Liver (tissue), 9 donors: ENCODE results near the gene SLC25A6. TPM values are rescaled to one million over a fixed set of nuclear protein-coding genes. Genes with fewer than 3 reads are reported as not detected.

Experiments
- DNase-seq: peaks from one replicate; pipeline ENCODE4 v3.0.0-alpha.2; 2017; ENCODE audit warnings: low spot score
- H3K27ac ChIP-seq, 2 donors: one replicate each; pipeline ENCODE4 v1.7.0; 2013; ENCODE audit warnings: inconsistent platforms in 2 of 2, low read length in 2 of 2, control low read depth in 1 of 2, low read depth in 1 of 2, mild to moderate bottlenecking in 1 of 2
- H3K27me3 ChIP-seq, 4 donors: one replicate each; pipeline versions ENCODE4 v1.6.1 to v1.7.0; 2013; ENCODE audit warnings: low read length in 3 of 4, inconsistent platforms in 1 of 4, mild to moderate bottlenecking in 1 of 4, moderate library complexity in 1 of 4; ENCODE audit not compliant: control insufficient read depth in 4 of 4, insufficient read depth in 4 of 4
- H3K36me3 ChIP-seq, 4 donors: one replicate each; pipeline versions ENCODE4 v1.6.1 to v1.7.0; 2013; ENCODE audit warnings: low read length in 3 of 4, mild to moderate bottlenecking in 3 of 4, low read depth in 1 of 4, moderate library complexity in 1 of 4; ENCODE audit not compliant: control insufficient read depth in 4 of 4, insufficient read depth in 3 of 4
- H3K4me1 ChIP-seq, 4 donors: one replicate each; pipeline versions ENCODE4 v1.6.1 to v1.7.0; 2013; ENCODE audit warnings: low read length in 3 of 4, mild to moderate bottlenecking in 3 of 4, moderate library complexity in 1 of 4; ENCODE audit not compliant: control insufficient read depth in 4 of 4, insufficient read depth in 4 of 4
- H3K4me3 ChIP-seq, 3 donors: one replicate each; pipeline versions ENCODE4 v1.6.1 to v1.7.0; 2013; ENCODE audit warnings: low read length in 3 of 3, control low read depth in 1 of 3, low read depth in 1 of 3, mild to moderate bottlenecking in 1 of 3
- H3K9ac ChIP-seq, 2 donors: one replicate each; pipeline ENCODE4 v1.7.0; 2013; ENCODE audit warnings: low read length in 2 of 2, mild to moderate bottlenecking in 2 of 2, moderate library complexity in 2 of 2, control low read depth in 1 of 2, low read depth in 1 of 2
- H3K9me3 ChIP-seq, 4 donors: one replicate each; pipeline versions ENCODE4 v1.6.1 to v1.7.0; 2013; ENCODE audit warnings: low read length in 3 of 4; ENCODE audit not compliant: control insufficient read depth in 4 of 4
- EGR1 ChIP-seq, 2 donors: IDR thresholded peaks; 2 replicates each; pipeline ENCODE4 v1.6.1; 2016 to 2018; ENCODE audit warnings: antibody characterized with exemption in 2 of 2, low read depth in 2 of 2
- FOXA1 ChIP-seq: IDR thresholded peaks from 2 replicates; pipeline ENCODE4 v1.6.1; 2016; ENCODE audit warnings: antibody characterized with exemption
- FOXA2 ChIP-seq: IDR thresholded peaks from 2 replicates; pipeline ENCODE4 v1.6.1; 2016; ENCODE audit warnings: antibody characterized with exemption
- GABPA ChIP-seq, 2 donors: IDR thresholded peaks in 1 of 2; conservative IDR thresholded peaks in 1 of 2; 2 replicates each; pipeline ENCODE4 v1.6.1; 2016; ENCODE audit warnings: antibody characterized with exemption in 2 of 2, mild to moderate bottlenecking in 1 of 2, moderate library complexity in 1 of 2
- NR2F2 ChIP-seq: IDR thresholded peaks from 2 replicates; pipeline ENCODE4 v1.6.1; 2016; ENCODE audit warnings: antibody characterized with exemption
- RAD21 ChIP-seq, 2 donors: IDR thresholded peaks; 2 replicates each; pipeline ENCODE4 v1.6.1; 2016; ENCODE audit warnings: antibody characterized with exemption in 2 of 2, mild to moderate bottlenecking in 2 of 2
- RXRA ChIP-seq, 2 donors: IDR thresholded peaks; 2 replicates each; pipeline ENCODE4 v1.6.1; 2017 to 2018; ENCODE audit warnings: antibody characterized with exemption in 2 of 2, mild to moderate bottlenecking in 1 of 2
- SP1 ChIP-seq: IDR thresholded peaks from 2 replicates; pipeline ENCODE4 v1.6.1; 2018; ENCODE audit warnings: antibody characterized with exemption, mild to moderate bottlenecking
- YY1 ChIP-seq: IDR thresholded peaks from 2 replicates; pipeline ENCODE4 v1.6.1; 2016; ENCODE audit warnings: antibody characterized with exemption, mild to moderate bottlenecking
- WGBS: extraction: QIAGEN DNeasy Blood & Tissue Kit; methylation state at CpG from one replicate; pipeline ENCODE4 v1.1.7; 2013; 5-methylcytosine and 5-hydroxymethylcytosine counted together
- polyA plus RNA-seq, 2 donors: library from polyadenylated mRNA; stranded (reverse) in 1 of 2; unstranded in 1 of 2; fragments of 200-250 nt in 1 of 2; fragments of >200 nt in 1 of 2; fragmentation: Nextera tagmentation in 1 of 2; extraction: Ambion mirVana in 1 of 2; gene quantifications; one replicate each; pipeline versions ENCODE4 v1.2.1 to v1.2.3, GENCODE V29; 2013 to 2015
- total RNA-seq, 2 donors: library from RNA; depleted of rRNA; stranded (reverse); fragments of >200 nt; gene quantifications; one replicate each; pipeline ENCODE4 v1.2.3, GENCODE V29; 2014
- TF ChIP-seq, protein P1 (sequence below): IDR thresholded peaks from 2 replicates; pipeline ENCODE4 v1.6.1; 2016; ENCODE audit warnings: antibody characterized with exemption
- TF ChIP-seq, protein P2 (sequence below): IDR thresholded peaks from 2 replicates; pipeline ENCODE4 v1.6.1; 2016; ENCODE audit warnings: antibody characterized with exemption
- TF ChIP-seq, protein P3 (sequence below): fragments of 150-350 bp; IDR thresholded peaks from 2 replicates; pipeline ENCODE4 v1.5.1; 2017; ENCODE audit warnings: improper control_type of control experiment, low read depth, low read length; ENCODE audit not compliant: missing input control
- TF ChIP-seq, protein P4 (sequence below): IDR thresholded peaks from 2 replicates; pipeline ENCODE4 v1.6.1; 2016; ENCODE audit warnings: antibody characterized with exemption
- TF ChIP-seq, protein P5 (sequence below): IDR thresholded peaks from 2 replicates; pipeline ENCODE4 v1.6.1; 2016; ENCODE audit warnings: antibody characterized with exemption, mild to moderate bottlenecking
- donor health status: healthy.
- donor health status: healthy.
- donor health status: healthy.
- donor health status: healthy.
- donor health status: healthy.

SLC25A6 gene
- total and polyA plus RNA-seq, 4 donors, result 44.8 to 110 (median 64.0) TPM

DNA sequence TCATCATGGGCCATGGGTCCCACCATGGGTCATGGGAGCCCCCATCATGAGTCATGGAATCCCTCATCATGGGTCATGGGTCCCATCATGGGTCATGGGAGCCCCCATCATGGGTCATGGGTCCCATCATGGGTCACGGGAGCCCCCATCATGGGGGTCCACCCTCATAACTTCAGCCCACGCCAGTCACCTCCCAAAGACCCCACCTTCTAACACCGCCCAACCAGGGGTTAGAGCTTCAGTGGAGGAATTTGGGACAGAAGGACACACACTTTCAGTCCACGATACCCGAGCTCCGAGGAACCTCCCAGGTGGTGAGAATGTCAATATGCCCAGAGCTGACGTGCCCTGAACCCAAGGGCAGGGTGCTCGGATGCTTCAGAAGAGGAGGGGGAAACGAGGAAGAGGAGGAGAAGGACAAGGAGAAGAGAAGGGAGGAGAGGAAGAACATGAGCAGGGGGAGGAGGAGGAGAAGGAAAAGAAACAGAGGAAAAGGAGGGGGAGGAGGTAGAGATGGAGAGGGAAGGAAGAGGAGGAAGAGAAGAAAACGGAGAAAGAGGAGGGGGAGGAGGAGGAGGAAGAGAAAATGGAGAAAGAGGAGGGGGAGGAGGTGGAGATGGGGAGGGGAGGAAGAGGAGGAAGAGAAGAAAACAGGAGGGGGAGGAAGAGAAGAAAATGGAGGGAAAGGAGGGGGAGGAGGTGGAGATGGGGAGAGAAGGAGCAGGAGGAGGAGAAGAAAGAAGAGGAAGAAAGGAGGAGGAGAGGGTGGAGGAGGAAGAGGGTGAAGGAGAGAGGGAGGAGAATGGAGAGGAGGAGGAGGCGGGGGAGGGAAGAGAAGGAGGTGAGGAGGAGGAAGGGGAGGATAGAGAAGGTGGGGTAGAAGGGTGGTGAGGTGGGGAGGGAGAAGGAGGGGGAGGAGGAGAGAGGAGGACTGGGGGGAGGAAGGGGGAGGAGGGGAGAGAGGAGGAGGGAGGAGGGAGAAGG lies 37.6 kb downstream of the SLC25A6 start:
- no peak overlapping the region for H3K27ac ChIP-seq
- no peaks in the 10 kb centered on the region for H3K27me3 ChIP-seq
- H3K4me1 ChIP-seq, result no peaks in the 10 kb centered on the region
- H3K9me3 ChIP-seq, result peaks cover 0 to 3% (median 2%) of the 10 kb centered on the region in 4 donors
- H3K9ac ChIP-seq, result no peak overlapping the region
- no peak overlapping the region for H3K4me3 ChIP-seq
- TF ChIP-seq, protein P1, sequence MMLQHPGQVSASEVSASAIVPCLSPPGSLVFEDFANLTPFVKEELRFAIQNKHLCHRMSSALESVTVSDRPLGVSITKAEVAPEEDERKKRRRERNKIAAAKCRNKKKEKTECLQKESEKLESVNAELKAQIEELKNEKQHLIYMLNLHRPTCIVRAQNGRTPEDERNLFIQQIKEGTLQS, result no peak
- no peak for TF ChIP-seq FOXA2
- TF ChIP-seq, protein P2, sequence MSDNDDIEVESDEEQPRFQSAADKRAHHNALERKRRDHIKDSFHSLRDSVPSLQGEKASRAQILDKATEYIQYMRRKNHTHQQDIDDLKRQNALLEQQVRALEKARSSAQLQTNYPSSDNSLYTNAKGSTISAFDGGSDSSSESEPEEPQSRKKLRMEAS, result no peak
- TF ChIP-seq FOXA1, result no peak
- TF ChIP-seq NR2F2, result no peak
- TF ChIP-seq, protein P3, sequence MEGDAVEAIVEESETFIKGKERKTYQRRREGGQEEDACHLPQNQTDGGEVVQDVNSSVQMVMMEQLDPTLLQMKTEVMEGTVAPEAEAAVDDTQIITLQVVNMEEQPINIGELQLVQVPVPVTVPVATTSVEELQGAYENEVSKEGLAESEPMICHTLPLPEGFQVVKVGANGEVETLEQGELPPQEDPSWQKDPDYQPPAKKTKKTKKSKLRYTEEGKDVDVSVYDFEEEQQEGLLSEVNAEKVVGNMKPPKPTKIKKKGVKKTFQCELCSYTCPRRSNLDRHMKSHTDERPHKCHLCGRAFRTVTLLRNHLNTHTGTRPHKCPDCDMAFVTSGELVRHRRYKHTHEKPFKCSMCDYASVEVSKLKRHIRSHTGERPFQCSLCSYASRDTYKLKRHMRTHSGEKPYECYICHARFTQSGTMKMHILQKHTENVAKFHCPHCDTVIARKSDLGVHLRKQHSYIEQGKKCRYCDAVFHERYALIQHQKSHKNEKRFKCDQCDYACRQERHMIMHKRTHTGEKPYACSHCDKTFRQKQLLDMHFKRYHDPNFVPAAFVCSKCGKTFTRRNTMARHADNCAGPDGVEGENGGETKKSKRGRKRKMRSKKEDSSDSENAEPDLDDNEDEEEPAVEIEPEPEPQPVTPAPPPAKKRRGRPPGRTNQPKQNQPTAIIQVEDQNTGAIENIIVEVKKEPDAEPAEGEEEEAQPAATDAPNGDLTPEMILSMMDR, result no peak
- TF ChIP-seq, protein P4, sequence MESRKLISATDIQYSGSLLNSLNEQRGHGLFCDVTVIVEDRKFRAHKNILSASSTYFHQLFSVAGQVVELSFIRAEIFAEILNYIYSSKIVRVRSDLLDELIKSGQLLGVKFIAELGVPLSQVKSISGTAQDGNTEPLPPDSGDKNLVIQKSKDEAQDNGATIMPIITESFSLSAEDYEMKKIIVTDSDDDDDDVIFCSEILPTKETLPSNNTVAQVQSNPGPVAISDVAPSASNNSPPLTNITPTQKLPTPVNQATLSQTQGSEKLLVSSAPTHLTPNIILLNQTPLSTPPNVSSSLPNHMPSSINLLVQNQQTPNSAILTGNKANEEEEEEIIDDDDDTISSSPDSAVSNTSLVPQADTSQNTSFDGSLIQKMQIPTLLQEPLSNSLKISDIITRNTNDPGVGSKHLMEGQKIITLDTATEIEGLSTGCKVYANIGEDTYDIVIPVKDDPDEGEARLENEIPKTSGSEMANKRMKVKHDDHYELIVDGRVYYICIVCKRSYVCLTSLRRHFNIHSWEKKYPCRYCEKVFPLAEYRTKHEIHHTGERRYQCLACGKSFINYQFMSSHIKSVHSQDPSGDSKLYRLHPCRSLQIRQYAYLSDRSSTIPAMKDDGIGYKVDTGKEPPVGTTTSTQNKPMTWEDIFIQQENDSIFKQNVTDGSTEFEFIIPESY, result no peak
- no peak for TF ChIP-seq SP1
- no peak for TF ChIP-seq RXRA (IDR thresholded peaks at IDR 0.05)
- no peak for TF ChIP-seq GABPA (IDR thresholded peaks at IDR 0.05 in 1 of 2, conservative IDR thresholded peaks at IDR 0.05 in 1 of 2)
- TF ChIP-seq RAD21 (IDR thresholded peaks at IDR 0.05), result no peak
- TF ChIP-seq, protein P5, sequence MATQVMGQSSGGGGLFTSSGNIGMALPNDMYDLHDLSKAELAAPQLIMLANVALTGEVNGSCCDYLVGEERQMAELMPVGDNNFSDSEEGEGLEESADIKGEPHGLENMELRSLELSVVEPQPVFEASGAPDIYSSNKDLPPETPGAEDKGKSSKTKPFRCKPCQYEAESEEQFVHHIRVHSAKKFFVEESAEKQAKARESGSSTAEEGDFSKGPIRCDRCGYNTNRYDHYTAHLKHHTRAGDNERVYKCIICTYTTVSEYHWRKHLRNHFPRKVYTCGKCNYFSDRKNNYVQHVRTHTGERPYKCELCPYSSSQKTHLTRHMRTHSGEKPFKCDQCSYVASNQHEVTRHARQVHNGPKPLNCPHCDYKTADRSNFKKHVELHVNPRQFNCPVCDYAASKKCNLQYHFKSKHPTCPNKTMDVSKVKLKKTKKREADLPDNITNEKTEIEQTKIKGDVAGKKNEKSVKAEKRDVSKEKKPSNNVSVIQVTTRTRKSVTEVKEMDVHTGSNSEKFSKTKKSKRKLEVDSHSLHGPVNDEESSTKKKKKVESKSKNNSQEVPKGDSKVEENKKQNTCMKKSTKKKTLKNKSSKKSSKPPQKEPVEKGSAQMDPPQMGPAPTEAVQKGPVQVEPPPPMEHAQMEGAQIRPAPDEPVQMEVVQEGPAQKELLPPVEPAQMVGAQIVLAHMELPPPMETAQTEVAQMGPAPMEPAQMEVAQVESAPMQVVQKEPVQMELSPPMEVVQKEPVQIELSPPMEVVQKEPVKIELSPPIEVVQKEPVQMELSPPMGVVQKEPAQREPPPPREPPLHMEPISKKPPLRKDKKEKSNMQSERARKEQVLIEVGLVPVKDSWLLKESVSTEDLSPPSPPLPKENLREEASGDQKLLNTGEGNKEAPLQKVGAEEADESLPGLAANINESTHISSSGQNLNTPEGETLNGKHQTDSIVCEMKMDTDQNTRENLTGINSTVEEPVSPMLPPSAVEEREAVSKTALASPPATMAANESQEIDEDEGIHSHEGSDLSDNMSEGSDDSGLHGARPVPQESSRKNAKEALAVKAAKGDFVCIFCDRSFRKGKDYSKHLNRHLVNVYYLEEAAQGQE, result no peak
- no peak for TF ChIP-seq YY1
- no peak for TF ChIP-seq EGR1 (IDR thresholded peaks at IDR 0.05; ENCODE audit: low read depth in 2 of 2)
- WGBS, result 80% methylated on average over 11 of the region's 11 CpGs
- peaks cover 0 to 5% (median 3%) of the 10 kb centered on the region in 4 donors for H3K36me3 ChIP-seq
- no peak for DNase-seq
